ENCODE results near the gene MAPKAP1. TPM values are rescaled to one million over a fixed set of nuclear protein-coding genes. Genes with fewer than 3 reads are reported as not detected.
A peak's percentile ranks its signal among the peaks of the same experiment; 100 is the strongest.

MAPKAP1 gene
- 67.2 and 76.9 TPM in 2 replicates for total RNA-seq
- long read RNA-seq, partial matches to known transcripts: 39 of 45 reads
- long read RNA-seq, other reads (novel, unspliced or antisense): 4 of 45 reads

DNA sequence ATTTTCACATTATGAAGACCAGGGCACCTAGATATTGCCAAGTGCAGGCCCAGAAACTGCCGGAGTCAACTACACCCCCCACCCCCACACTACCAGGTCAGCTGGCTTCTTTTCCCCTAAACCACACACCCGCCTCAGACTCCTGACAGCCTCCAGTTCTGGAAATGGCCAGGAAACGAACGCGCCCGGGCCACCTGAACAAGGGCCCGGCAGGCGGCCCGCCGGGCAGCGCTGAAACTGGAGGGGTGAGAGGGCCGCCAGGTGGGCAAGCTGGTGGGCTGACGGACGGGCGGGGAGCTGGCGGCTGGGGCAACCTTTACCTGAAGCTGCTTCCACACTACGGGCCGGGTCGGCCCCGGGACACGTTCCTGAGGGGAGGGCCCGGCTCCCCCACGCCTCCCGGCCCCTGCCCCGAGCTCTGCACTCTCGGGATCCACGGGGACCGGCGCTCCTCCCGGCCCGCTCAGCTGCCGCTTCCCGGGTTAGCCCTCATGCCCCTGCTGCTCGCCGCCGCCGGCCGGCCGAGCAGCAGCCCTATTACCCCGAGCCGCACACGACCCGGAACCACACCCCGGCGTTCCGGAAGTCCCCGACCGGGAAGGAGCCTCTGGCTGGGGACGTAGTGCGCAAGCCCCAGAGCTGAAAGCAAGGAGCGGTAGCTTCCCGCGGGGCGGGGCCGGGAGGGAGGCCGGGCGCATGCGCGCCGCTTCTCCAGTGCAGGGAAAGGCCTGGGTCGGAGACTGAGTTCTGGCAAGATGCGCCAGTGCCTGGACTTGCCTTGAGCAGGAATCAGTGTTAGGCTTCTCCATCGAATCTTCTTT lies at the start of gene MAPKAP1:
Gene MAPKAP1, minus strand, starts transcription at position 558 of the 821 bp plus-strand sequence. CDS start 34,634 bp downstream, outside the sequence.
- Mint-ChIP-seq H3K36me3 (ENCODE audit: unreplicated experiment) (peaks cover 2% of the 10 kb centered on the region), H3K9me3 (ENCODE audit: unreplicated experiment) (no peaks in the 10 kb centered on the region)

DNA sequence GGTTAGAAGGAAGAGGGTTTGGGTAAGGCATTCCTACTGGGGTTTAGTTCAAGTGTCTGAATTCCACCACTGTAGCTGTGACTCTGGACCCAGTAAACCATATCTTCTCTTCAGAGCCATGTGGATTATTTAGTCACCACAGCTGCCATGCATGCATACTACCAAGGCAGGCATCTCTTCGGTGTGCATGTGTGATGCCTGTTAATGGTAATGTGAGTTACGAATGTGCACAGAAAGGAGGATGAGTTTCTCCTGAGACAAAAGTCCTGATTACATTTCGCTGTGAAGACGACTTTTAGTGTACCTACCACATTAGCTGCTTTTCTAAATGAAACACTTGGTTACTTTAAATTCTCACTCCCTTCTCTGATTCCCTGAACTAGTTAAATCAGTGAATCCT lies 49.5 kb upstream of the MAPKAP1 start:
- no peak overlapping the region for H3K4me3 Mint-ChIP-seq (ENCODE audit: unreplicated experiment)
- no peaks in the 10 kb centered on the region for H3K9me3 Mint-ChIP-seq (ENCODE audit: unreplicated experiment)
- TF ChIP-seq, protein P1, sequence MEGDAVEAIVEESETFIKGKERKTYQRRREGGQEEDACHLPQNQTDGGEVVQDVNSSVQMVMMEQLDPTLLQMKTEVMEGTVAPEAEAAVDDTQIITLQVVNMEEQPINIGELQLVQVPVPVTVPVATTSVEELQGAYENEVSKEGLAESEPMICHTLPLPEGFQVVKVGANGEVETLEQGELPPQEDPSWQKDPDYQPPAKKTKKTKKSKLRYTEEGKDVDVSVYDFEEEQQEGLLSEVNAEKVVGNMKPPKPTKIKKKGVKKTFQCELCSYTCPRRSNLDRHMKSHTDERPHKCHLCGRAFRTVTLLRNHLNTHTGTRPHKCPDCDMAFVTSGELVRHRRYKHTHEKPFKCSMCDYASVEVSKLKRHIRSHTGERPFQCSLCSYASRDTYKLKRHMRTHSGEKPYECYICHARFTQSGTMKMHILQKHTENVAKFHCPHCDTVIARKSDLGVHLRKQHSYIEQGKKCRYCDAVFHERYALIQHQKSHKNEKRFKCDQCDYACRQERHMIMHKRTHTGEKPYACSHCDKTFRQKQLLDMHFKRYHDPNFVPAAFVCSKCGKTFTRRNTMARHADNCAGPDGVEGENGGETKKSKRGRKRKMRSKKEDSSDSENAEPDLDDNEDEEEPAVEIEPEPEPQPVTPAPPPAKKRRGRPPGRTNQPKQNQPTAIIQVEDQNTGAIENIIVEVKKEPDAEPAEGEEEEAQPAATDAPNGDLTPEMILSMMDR (IDR thresholded peaks at IDR 0.05): no peak
- no peak overlapping the region for H3K27ac Mint-ChIP-seq (ENCODE audit: unreplicated experiment)
- peaks cover 4% of the 10 kb centered on the region for H3K36me3 Mint-ChIP-seq (ENCODE audit: unreplicated experiment)
- DNase-seq (ENCODE audit: extremely low spot score, unreplicated experiment): no peak
- no peaks in the 10 kb centered on the region for H3K27me3 Mint-ChIP-seq (ENCODE audit: unreplicated experiment)
- H3K4me1 Mint-ChIP-seq (ENCODE audit: unreplicated experiment): peaks cover 19% of the 10 kb centered on the region

More for the DNA sequence above, at the start of gene MAPKAP1:
- DNase-seq (ENCODE audit: extremely low spot score, unreplicated experiment): peak; percentile 99
- TF ChIP-seq, protein P1 (IDR thresholded peaks at IDR 0.05): no peak
- H3K27me3 Mint-ChIP-seq (ENCODE audit: unreplicated experiment): no peaks in the 10 kb centered on the region
- H3K27ac Mint-ChIP-seq (ENCODE audit: unreplicated experiment): peak within 1 kb of the TSS; percentile 78
- peak within 1 kb of the TSS; percentile 80 for H3K4me3 Mint-ChIP-seq (ENCODE audit: unreplicated experiment)
- H3K4me1 Mint-ChIP-seq (ENCODE audit: unreplicated experiment): peaks cover 20% of the 10 kb centered on the region

- no peaks in the 10 kb centered on the region for H3K27me3 Mint-ChIP-seq (ENCODE audit: unreplicated experiment)
- no peak overlapping the region for H3K4me3 Mint-ChIP-seq (ENCODE audit: unreplicated experiment)
- DNase-seq (ENCODE audit: extremely low spot score, unreplicated experiment): no peak
- H3K4me1 Mint-ChIP-seq (ENCODE audit: unreplicated experiment): peaks cover 24% of the 10 kb centered on the region
- H3K36me3 Mint-ChIP-seq (ENCODE audit: unreplicated experiment): peaks cover 6% of the 10 kb centered on the region
- H3K9me3 Mint-ChIP-seq (ENCODE audit: unreplicated experiment): no peaks in the 10 kb centered on the region
- TF ChIP-seq, protein P1 (IDR thresholded peaks at IDR 0.05): no peak
- no peak overlapping the region for H3K27ac Mint-ChIP-seq (ENCODE audit: unreplicated experiment)
Observed at GRCh38 chr9:125755340-125755739, 48.3 kb upstream of the MAPKAP1 start.

DNA sequence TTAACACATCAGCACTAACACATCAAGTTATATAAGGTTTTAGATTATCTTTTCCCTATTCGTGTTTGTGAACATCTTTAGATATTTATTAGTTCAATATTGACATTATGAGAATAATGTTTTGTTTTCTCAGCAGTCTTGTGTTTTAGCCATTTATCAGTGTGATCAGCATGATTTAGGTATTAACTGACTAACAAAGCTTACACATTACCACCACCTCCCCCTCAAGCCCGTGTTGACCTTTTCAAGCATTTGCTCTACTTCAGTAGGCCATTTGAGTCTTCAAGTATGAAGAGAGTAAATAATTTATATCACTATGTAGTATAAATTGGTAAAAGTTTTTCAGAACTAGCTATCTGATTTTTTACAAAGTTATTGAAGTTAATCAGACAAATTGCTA lies 47.1 kb upstream of the MAPKAP1 start:
- no peak overlapping the region for H3K27ac Mint-ChIP-seq (ENCODE audit: unreplicated experiment)
- peaks cover 23% of the 10 kb centered on the region for H3K4me1 Mint-ChIP-seq (ENCODE audit: unreplicated experiment)
- H3K36me3 Mint-ChIP-seq (ENCODE audit: unreplicated experiment): peaks cover 6% of the 10 kb centered on the region
- no peaks in the 10 kb centered on the region for H3K27me3 Mint-ChIP-seq (ENCODE audit: unreplicated experiment)
- TF ChIP-seq, protein P1 (IDR thresholded peaks at IDR 0.05): no peak
- no peak for DNase-seq (ENCODE audit: extremely low spot score, unreplicated experiment)
- no peak overlapping the region for H3K4me3 Mint-ChIP-seq (ENCODE audit: unreplicated experiment)
- H3K9me3 Mint-ChIP-seq (ENCODE audit: unreplicated experiment): no peaks in the 10 kb centered on the region

- H3K4me3 Mint-ChIP-seq (ENCODE audit: unreplicated experiment): no peak overlapping the region
- peaks cover 24% of the 10 kb centered on the region for H3K4me1 Mint-ChIP-seq (ENCODE audit: unreplicated experiment)
Observed at GRCh38 chr9:125752070-125752628, 45.1 kb upstream of the MAPKAP1 start.

More at GRCh38 chr9:125752070-125752628, 45.1 kb upstream of the MAPKAP1 start:
- DNase-seq (ENCODE audit: extremely low spot score, unreplicated experiment): no peak
- Mint-ChIP-seq H3K9me3 (ENCODE audit: unreplicated experiment) (no peaks in the 10 kb centered on the region), H3K36me3 (ENCODE audit: unreplicated experiment) (peaks cover 6% of the 10 kb centered on the region), H3K27me3 (ENCODE audit: unreplicated experiment) (no peaks in the 10 kb centered on the region), H3K27ac (ENCODE audit: unreplicated experiment) (no peak overlapping the region)
- TF ChIP-seq, protein P1 (IDR thresholded peaks at IDR 0.05): no peak
